K562 (cell line): Measurements from ENCODE around the gene ZBP1.

Source experiments
- FOXK2 ChIP-seq, 2 experiments: fragments of 450-650 bp; IDR thresholded peaks in 1 of 2; conservative IDR thresholded peaks in 1 of 2; 2 replicates each; pipeline ENCODE4 v1.6.1; 2016; ENCODE audit warnings: low read depth in 2 of 2, mild to moderate bottlenecking in 1 of 2
- JUND ChIP-seq, 2 experiments: IDR thresholded peaks; 2 replicates in 1 of 2; 3 replicates in 1 of 2; pipeline ENCODE4 v1.6.1; 2011; ENCODE audit warnings: borderline replicate concordance in 2 of 2, low read depth in 2 of 2, low read length in 2 of 2, improper control_type of control experiment in 1 of 2, missing biosample characterization in 1 of 2, missing genetic modification characterization in 1 of 2, missing genetic modification reagents in 1 of 2
- MBD2 ChIP-seq: sonication (generic); IDR thresholded peaks from 2 replicates; pipeline ENCODE4 v1.6.1; 2016; ENCODE audit warnings: low read depth, borderline replicate concordance
- MYBL2 ChIP-seq, 2 experiments: fragments of 450-650 bp in 1 of 2; sonication (generic) in 1 of 2; formaldehyde crosslinking in 1 of 2; IDR thresholded peaks; 2 replicates each; pipeline versions ENCODE4 v1.6.1 to v1.8.1; 2017 to 2022; ENCODE audit warnings: borderline replicate concordance in 1 of 2, inconsistent platforms in 1 of 2, low read depth in 1 of 2, mild to moderate bottlenecking in 1 of 2, missing genetic modification reagents in 1 of 2, moderate library complexity in 1 of 2
- RBFOX2 ChIP-seq: fragments of 200-400 bp; formaldehyde crosslinking; IDR thresholded peaks from 2 replicates; pipeline ENCODE4 v1.6.1; 2017; ENCODE audit warnings: low read depth, mild to moderate bottlenecking, low read length, moderate library complexity
- ZKSCAN1 ChIP-seq: fragments of 150-350 bp; IDR thresholded peaks from 2 replicates; pipeline ENCODE4 v1.6.1; 2016; ENCODE audit warnings: low read depth, low read length
- ZNF232 ChIP-seq: sonication (generic); formaldehyde crosslinking; IDR thresholded peaks from 2 replicates; pipeline ENCODE4 v1.8.0; 2022; ENCODE audit warnings: mild to moderate bottlenecking, missing genetic modification reagents
- TF ChIP-seq, protein P1 (sequence below), 3 experiments: IDR thresholded peaks in 2 of 3; conservative IDR thresholded peaks in 1 of 3; 2 replicates each; pipeline ENCODE4 v1.5.1; 2011 to 2012; ENCODE audit warnings: low read length in 3 of 3, mild to moderate bottlenecking in 3 of 3, control low read depth in 2 of 3, improper control_type of control experiment in 1 of 3, inconsistent platforms in 1 of 3, low read depth in 1 of 3, mixed read lengths in 1 of 3, moderate library complexity in 1 of 3; ENCODE audit not compliant: insufficient read depth in 2 of 3

DNA sequence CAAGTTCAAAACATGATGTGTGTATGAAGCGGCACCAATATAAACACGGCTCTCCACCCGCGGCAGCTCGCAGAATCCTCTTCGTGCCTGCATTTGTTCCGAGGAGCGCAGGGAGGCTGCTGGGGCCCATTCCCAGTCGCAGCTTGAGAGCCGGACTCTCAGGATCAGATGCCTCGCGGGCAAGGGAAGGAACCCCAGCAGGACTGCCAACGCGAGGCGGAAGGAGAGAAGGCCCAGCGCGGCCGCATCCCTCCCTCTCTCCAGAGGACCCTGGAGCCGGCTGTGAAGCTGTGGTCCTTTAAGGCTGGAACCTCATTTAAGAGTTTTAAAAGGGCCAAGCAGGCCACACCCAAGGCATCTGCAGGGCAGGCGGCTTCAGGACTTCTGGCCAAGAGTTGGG lies 44.2 kb upstream of the ZBP1 start:
- TF ChIP-seq JUND (IDR thresholded peaks at IDR 0.05; ENCODE audit: borderline replicate concordance, low read depth, low read length) (no peak), JUND (tag; IDR thresholded peaks at IDR 0.05; ENCODE audit: borderline replicate concordance, low read depth, low read length) (no peak), FOXK2 (conservative IDR thresholded peaks at IDR 0.05 in 1 of 2, IDR thresholded peaks at IDR 0.05 in 1 of 2; ENCODE audit: low read depth in 2 of 2) (no peak), MYBL2 (IDR thresholded peaks at IDR 0.05; ENCODE audit: low read depth) (no peak), MYBL2 (CRISPR knock-in tag; IDR thresholded peaks at IDR 0.05; ENCODE audit: borderline replicate concordance) (no peak), ZKSCAN1 (no peak), RBFOX2 (no peak), MBD2 (no peak), ZNF232 (CRISPR knock-in tag) (no peak)
- TF ChIP-seq, protein P1, sequence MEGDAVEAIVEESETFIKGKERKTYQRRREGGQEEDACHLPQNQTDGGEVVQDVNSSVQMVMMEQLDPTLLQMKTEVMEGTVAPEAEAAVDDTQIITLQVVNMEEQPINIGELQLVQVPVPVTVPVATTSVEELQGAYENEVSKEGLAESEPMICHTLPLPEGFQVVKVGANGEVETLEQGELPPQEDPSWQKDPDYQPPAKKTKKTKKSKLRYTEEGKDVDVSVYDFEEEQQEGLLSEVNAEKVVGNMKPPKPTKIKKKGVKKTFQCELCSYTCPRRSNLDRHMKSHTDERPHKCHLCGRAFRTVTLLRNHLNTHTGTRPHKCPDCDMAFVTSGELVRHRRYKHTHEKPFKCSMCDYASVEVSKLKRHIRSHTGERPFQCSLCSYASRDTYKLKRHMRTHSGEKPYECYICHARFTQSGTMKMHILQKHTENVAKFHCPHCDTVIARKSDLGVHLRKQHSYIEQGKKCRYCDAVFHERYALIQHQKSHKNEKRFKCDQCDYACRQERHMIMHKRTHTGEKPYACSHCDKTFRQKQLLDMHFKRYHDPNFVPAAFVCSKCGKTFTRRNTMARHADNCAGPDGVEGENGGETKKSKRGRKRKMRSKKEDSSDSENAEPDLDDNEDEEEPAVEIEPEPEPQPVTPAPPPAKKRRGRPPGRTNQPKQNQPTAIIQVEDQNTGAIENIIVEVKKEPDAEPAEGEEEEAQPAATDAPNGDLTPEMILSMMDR (IDR thresholded peaks at IDR 0.05 in 2 of 3, conservative IDR thresholded peaks at IDR 0.05 in 1 of 3; ENCODE audit: insufficient read depth in 2 of 3, low read depth in 1 of 3, low read length in 3 of 3) = no peak
